Left lung (tissue), 10 donors: Measurements from ENCODE around the gene ASCC1. TPM values are rescaled to one million over a fixed set of nuclear protein-coding genes. Genes with fewer than 3 reads are reported as not detected.

ENCODE experiments used
- ATAC-seq: fragments of 200-7000 bp; cut with Tn5 transposase; one replicate; pipeline ENCODE4 v1.9.1; 2020; ENCODE audit warnings: moderate library complexity
- DNase-seq, 4 donors: peaks; one replicate each; pipeline ENCODE4 v3.0.0-alpha.2; 2013 to 2020
- H3K27ac ChIP-seq, 2 donors: fragments of 200-600 bp; sonication (generic) in 1 of 2; one replicate each; pipeline versions ENCODE4 v1.5.0 to v1.8.0; 2020 to 2021
- H3K27me3 ChIP-seq, 2 donors: fragments of 200-600 bp; sonication (generic) in 1 of 2; one replicate each; pipeline versions ENCODE4 v1.5.0 to v1.8.0; 2020 to 2021
- H3K36me3 ChIP-seq, 2 donors: fragments of 200-600 bp; sonication (generic) in 1 of 2; one replicate each; pipeline versions ENCODE4 v1.5.0 to v1.8.0; 2020 to 2021
- H3K4me1 ChIP-seq, 2 donors: fragments of 200-600 bp; one replicate each; pipeline ENCODE4 v1.8.0; 2021
- H3K4me3 ChIP-seq, 2 donors: fragments of 200-600 bp; sonication (generic) in 1 of 2; one replicate each; pipeline versions ENCODE4 v1.5.0 to v1.8.0; 2020 to 2021; ENCODE audit warnings: mild to moderate bottlenecking in 1 of 2
- H3K9me3 ChIP-seq, 2 donors: fragments of 200-600 bp; sonication (generic) in 1 of 2; one replicate each; pipeline versions ENCODE4 v1.5.0 to v1.8.0; 2020 to 2021
- intact Hi-C, 2 donors: fragments of 100-400 bp; cut with DNase I; formaldehyde crosslinking; loops; one replicate each; pipeline versions ENCODE4 v1.11.2 to v1.14.2; 2022
- polyA plus RNA-seq, 6 donors: library from polyadenylated mRNA; unstranded; fragments of 120-200 nt; gene quantifications; one replicate each; pipeline ENCODE4 v1.2.1, GENCODE V29; 2013; ENCODE audit not compliant: insufficient read length in 6 of 6
- total RNA-seq, 2 donors: library from RNA; stranded (reverse); fragmentation: NEBNext Ultra II Directional; extraction: Animal tissue kit (Norgen Biotek cat#: 25700); gene quantifications; one replicate each; pipeline ENCODE4 v1.2.1, GENCODE V29; 2021
- TF ChIP-seq, protein P1 (sequence below), 2 donors: fragments of 200-600 bp; sonication (generic) in 1 of 2; IDR thresholded peaks; one replicate each; pipeline versions ENCODE4 v1.5.0 to v1.8.0; 2021; ENCODE audit warnings: antibody characterized with exemption in 2 of 2
- donor health status: DM: no; HTN: yes; CAD: no.
- donor health status: DM: no; HTN: no; CAD: no.

The ASCC1 gene
- total and polyA plus RNA-seq, 8 donors: 27.0 to 48.2 (median 37.4) TPM

GRCh38 chr10:72234560-72235095, 18.6 kb upstream of the ASCC1 start:
- H3K27me3 ChIP-seq: no peaks in the 10 kb centered on the region
- peaks cover 0 to 82% of the 10 kb centered on the region in 2 donors for H3K36me3 ChIP-seq
- H3K9me3 ChIP-seq: no peaks in the 10 kb centered on the region
- TF ChIP-seq, protein P1, sequence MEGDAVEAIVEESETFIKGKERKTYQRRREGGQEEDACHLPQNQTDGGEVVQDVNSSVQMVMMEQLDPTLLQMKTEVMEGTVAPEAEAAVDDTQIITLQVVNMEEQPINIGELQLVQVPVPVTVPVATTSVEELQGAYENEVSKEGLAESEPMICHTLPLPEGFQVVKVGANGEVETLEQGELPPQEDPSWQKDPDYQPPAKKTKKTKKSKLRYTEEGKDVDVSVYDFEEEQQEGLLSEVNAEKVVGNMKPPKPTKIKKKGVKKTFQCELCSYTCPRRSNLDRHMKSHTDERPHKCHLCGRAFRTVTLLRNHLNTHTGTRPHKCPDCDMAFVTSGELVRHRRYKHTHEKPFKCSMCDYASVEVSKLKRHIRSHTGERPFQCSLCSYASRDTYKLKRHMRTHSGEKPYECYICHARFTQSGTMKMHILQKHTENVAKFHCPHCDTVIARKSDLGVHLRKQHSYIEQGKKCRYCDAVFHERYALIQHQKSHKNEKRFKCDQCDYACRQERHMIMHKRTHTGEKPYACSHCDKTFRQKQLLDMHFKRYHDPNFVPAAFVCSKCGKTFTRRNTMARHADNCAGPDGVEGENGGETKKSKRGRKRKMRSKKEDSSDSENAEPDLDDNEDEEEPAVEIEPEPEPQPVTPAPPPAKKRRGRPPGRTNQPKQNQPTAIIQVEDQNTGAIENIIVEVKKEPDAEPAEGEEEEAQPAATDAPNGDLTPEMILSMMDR (IDR thresholded peaks at IDR 0.05): no peak
- intact Hi-C loops: no loop called here
- no peak overlapping the region for H3K4me3 ChIP-seq
- DNase-seq (no peak), ATAC-seq (no peak)
- no peak overlapping the region for H3K27ac ChIP-seq
- peaks cover 7 to 15% of the 10 kb centered on the region in 2 donors for H3K4me1 ChIP-seq

DNA sequence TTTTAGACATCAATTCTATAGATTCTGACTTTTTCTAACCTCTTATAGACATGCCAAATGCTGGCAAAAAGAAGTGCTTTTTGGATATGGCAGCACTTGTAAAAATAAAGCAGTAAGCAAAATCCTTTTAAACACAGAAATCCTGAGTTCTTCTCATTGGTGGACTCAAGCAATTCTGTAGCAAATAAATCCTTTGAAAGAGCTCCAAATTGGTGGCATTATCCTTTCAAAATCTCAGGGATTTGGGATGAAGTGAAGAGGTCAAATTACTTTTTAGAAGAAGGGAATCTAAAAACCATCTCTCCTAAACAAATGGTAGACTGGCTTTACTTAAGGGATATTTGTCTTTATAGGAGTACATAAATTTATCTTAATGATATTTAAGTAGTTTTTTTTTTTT, 17.5 kb upstream of the ASCC1 start:
- no peaks in the 10 kb centered on the region for H3K9me3 ChIP-seq
- no peak overlapping the region for H3K27ac ChIP-seq
- no peak for ATAC-seq
- intact Hi-C loops: no loop called here
- peaks cover 9 to 25% of the 10 kb centered on the region in 2 donors for H3K4me1 ChIP-seq
- H3K36me3 ChIP-seq: peaks cover 0 to 82% of the 10 kb centered on the region in 2 donors
- DNase-seq: no peak
- no peaks in the 10 kb centered on the region for H3K27me3 ChIP-seq
- no peak overlapping the region for H3K4me3 ChIP-seq
- TF ChIP-seq, protein P1 (IDR thresholded peaks at IDR 0.05): no peak

DNA sequence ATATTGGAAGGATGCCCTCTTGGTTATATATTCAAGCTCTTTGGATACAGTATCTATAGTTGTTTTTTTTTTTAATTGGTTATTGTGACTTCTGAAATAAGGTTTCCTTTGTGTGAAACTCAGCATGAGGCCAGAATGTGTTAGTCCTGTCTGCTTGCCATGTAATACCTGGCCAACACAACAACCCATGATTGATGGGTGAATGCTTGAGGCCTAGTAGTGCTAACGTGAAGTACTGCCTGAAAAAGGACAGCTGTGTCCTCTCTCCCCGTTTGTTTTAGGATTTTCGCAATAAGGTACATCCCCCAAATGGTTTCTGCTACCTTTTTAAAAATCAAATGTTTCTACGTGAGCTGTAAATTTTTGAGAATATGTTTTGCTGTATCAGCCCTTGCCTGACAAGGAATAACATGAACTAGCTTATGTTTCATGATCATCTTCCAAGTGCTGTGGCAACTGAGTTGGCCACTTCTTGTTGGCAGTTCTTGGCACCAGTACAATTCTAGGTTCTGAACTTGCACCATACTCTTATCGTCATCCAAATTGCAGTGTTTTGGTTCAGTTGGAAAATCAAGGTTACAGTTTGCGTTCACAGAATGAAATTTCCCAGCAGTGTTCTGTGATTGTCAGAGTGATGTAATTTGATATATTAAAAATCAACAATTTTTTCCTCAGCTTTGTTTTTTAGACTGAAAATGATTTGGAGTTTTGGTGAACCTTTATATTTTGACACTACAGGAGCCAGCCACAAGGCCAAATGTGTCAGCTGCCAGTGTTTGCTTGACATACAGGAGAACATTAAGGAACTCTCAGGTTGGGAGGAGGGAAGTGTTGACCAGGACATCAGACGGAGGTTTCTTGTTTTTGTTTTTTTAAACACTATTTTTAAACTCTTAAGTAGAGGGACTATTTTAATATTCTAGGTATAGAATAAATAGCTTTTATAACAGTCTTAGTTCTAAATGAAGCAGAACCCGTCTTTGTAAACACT, 13.5 kb upstream of the ASCC1 start:
- Histone ChIP-seq H3K27me3 (no peaks in the 10 kb centered on the region), H3K4me3 (no peak overlapping the region), H3K4me1 (peaks cover 9 to 29% of the 10 kb centered on the region in 2 donors), H3K36me3 (peaks cover 0 to 61% of the 10 kb centered on the region in 2 donors), H3K27ac (peak overlapping the region; percentile 20 to 53), H3K9me3 (no peaks in the 10 kb centered on the region)
- intact Hi-C loops: no loop called here
- no peak for ATAC-seq
- no peak for DNase-seq
- TF ChIP-seq, protein P1 (IDR thresholded peaks at IDR 0.05): no peak

- no peaks in the 10 kb centered on the region for H3K27me3 ChIP-seq
- TF ChIP-seq, protein P1 (IDR thresholded peaks at IDR 0.05): no peak
- intact Hi-C loops: no loop called here
- ATAC-seq (no peak), DNase-seq (no peak)
- H3K4me1 ChIP-seq: peaks cover 9 to 40% of the 10 kb centered on the region in 2 donors
- H3K4me3 ChIP-seq: no peak overlapping the region
- H3K27ac ChIP-seq: peak overlapping the region in 1 of 2 donors; percentile 53
- no peaks in the 10 kb centered on the region for H3K9me3 ChIP-seq
- H3K36me3 ChIP-seq: peaks cover 0 to 56% of the 10 kb centered on the region in 2 donors
Measured at GRCh38 chr10:72228318-72228751, 12.3 kb upstream of the ASCC1 start.

GRCh38 chr10:72227826-72228225, 11.8 kb upstream of the ASCC1 start:
- DNase-seq (no peak), ATAC-seq (no peak)
- Histone ChIP-seq H3K4me1 (peaks cover 9 to 42% of the 10 kb centered on the region in 2 donors), H3K9me3 (no peaks in the 10 kb centered on the region), H3K27me3 (no peaks in the 10 kb centered on the region), H3K27ac (no peak overlapping the region), H3K4me3 (no peak overlapping the region), H3K36me3 (peaks cover 0 to 51% of the 10 kb centered on the region in 2 donors)
- TF ChIP-seq, protein P1 (IDR thresholded peaks at IDR 0.05): no peak
- intact Hi-C loops: no loop called here
